Esophagus squamous epithelium (tissue), 5 donors: ENCODE measurements around the gene CPNE1. TPM values are rescaled to one million over a fixed set of nuclear protein-coding genes. Genes with fewer than 3 reads are reported as not detected.
"Not testable (repeated sequence)": the region's sequence is repeated elsewhere in the genome, so short reads cannot be mapped to it uniquely, and the experiment has no call there.

Experiments
- DNase-seq: peaks from one replicate; lab custom pipeline; 2025; lab: John Stamatoyannopoulos, UW
- H3K27ac ChIP-seq, 4 donors: fragments of 200-600 bp; sonication (generic); one replicate each; pipeline ENCODE4 v1.5.1; 2016 to 2019; ENCODE audit warnings: mild to moderate bottlenecking in 1 of 4
- H3K27me3 ChIP-seq, 4 donors: fragments of 200-600 bp; sonication (generic); 1 replicate in 3 of 4; 2 replicates in 1 of 4; pipeline versions ENCODE4 v1.5.1 to v1.6.0; 2017 to 2021; ENCODE audit warnings: antibody characterized with exemption in 1 of 4
- H3K36me3 ChIP-seq, 3 donors: fragments of 200-600 bp; sonication (generic); one replicate each; pipeline ENCODE4 v1.5.1; 2016 to 2019
- H3K4me1 ChIP-seq, 3 donors: fragments of 200-600 bp; sonication (generic); one replicate each; pipeline ENCODE4 v1.5.1; 2017 to 2019
- H3K4me3 ChIP-seq, 4 donors: fragments of 200-600 bp; sonication (generic); 1 replicate in 3 of 4; 2 replicates in 1 of 4; pipeline ENCODE4 v1.5.1; 2016 to 2019; ENCODE audit warnings: mild to moderate bottlenecking in 2 of 4, moderate library complexity in 1 of 4
- H3K9me3 ChIP-seq, 3 donors: fragments of 200-600 bp; sonication (generic); one replicate each; pipeline ENCODE4 v1.5.1; 2016 to 2019
- CTCF ChIP-seq, 6 experiments: fragments of 450-650 bp in 4 of 6; fragments of 200-600 bp in 2 of 6; sonication (generic) in 2 of 6; IDR thresholded peaks; one replicate each; pipeline ENCODE4 v1.5.1; 2016 to 2019; ENCODE audit warnings: antibody characterized with exemption in 6 of 6, mild to moderate bottlenecking in 4 of 6, moderate library complexity in 4 of 6
- POLR2A ChIP-seq, 4 donors: fragments of 450-650 bp; IDR thresholded peaks; one replicate each; pipeline ENCODE4 v1.6.1; 2017; ENCODE audit warnings: antibody characterized with exemption in 4 of 4, mild to moderate bottlenecking in 4 of 4, moderate library complexity in 3 of 4
- WGBS, 2 donors: methylation state at CpG; one replicate each; pipeline ENCODE4 v1.1.5; 2018; 5-methylcytosine and 5-hydroxymethylcytosine counted together
- intact Hi-C: fragments of 100-400 bp; cut with DNase I; formaldehyde crosslinking; loops from one replicate; pipeline ENCODE4 v1.15.0; 2022
- total RNA-seq, 4 donors: library from RNA; depleted of rRNA; stranded (reverse); fragments of >200 nt; gene quantifications; one replicate each; pipeline ENCODE4 v1.1.0, GENCODE V29; 2016
- donor health status: DM: yes; HTN: yes; CAD: no.

Gene CPNE1
- total RNA-seq, 4 donors from 2014 or later: 47.3 to 98.2 (median 75.9) TPM

GRCh38 chr20:35695978-35696377 lies 31.3 kb upstream of the CPNE1 start:
- Histone ChIP-seq H3K36me3 (peaks cover 0 to 64% (median 11%) of the 10 kb centered on the region in 3 donors), H3K9me3 (no peaks in the 10 kb centered on the region), H3K27ac (no peak overlapping the region), H3K4me1 (peaks cover 14 to 32% (median 21%) of the 10 kb centered on the region in 3 donors), H3K4me3 (no peak overlapping the region), H3K27me3 (no peaks in the 10 kb centered on the region)
- DNase-seq: no peak
- TF ChIP-seq POLR2A (IDR thresholded peaks at IDR 0.05) (no peak), CTCF (IDR thresholded peaks at IDR 0.05) (no peak)
- intact Hi-C loops: no loop called here
- 87 to 96% methylated on average over 4 of the region's 4 CpGs for WGBS, 2 donors

GRCh38 chr20:35695245-35695749 lies 30.6 kb upstream of the CPNE1 start:
- DNase-seq: no peak
- 75% methylated on average over 2 of the region's 2 CpGs for WGBS, 2 donors
- Histone ChIP-seq H3K9me3 (no peaks in the 10 kb centered on the region), H3K27me3 (no peaks in the 10 kb centered on the region), H3K36me3 (peaks cover 0 to 71% (median 12%) of the 10 kb centered on the region in 3 donors), H3K27ac (no peak overlapping the region), H3K4me1 (peaks cover 11 to 26% (median 17%) of the 10 kb centered on the region in 3 donors), H3K4me3 (no peak overlapping the region)
- intact Hi-C loops: no loop called here
- no peak for TF ChIP-seq CTCF (IDR thresholded peaks at IDR 0.05)
- TF ChIP-seq POLR2A (IDR thresholded peaks at IDR 0.05): no peak

- DNase-seq: no peak
- Histone ChIP-seq H3K36me3 (peaks cover 5 to 100% (median 21%) of the 10 kb centered on the region in 3 donors), H3K9me3 (no peaks in the 10 kb centered on the region), H3K4me1 (no peaks in the 10 kb centered on the region), H3K27ac (no peak overlapping the region), H3K27me3 (no peaks in the 10 kb centered on the region), H3K4me3 (no peak overlapping the region)
- intact Hi-C loops: no loop called here
- WGBS, 2 donors: 89 to 93% methylated on average over 3 to 4 of the region's 4 CpGs
- no peak for TF ChIP-seq CTCF (IDR thresholded peaks at IDR 0.05)
- no peak for TF ChIP-seq POLR2A (IDR thresholded peaks at IDR 0.05)
Measured at GRCh38 chr20:35690265-35690664, 25.6 kb upstream of the CPNE1 start.

- 85 to 89% methylated on average over 10 to 11 of the region's 11 CpGs for WGBS, 2 donors
Measured at GRCh38 chr20:35686872-35687271, 22.2 kb upstream of the CPNE1 start.

GRCh38 chr20:35685368-35685767 lies 20.7 kb upstream of the CPNE1 start:
- H3K9me3 ChIP-seq, H3K27me3 ChIP-seq, H3K27ac ChIP-seq, H3K4me3 ChIP-seq, DNase-seq, intact Hi-C loops, H3K4me1 ChIP-seq: not testable (repeated sequence)
- WGBS, 2 donors: 87 to 98% methylated on average over 9 of the region's 9 CpGs
- peaks cover 5 to 92% (median 9%) of the 10 kb centered on the region in 3 donors for H3K36me3 ChIP-seq

More at GRCh38 chr20:35686872-35687271, 22.2 kb upstream of the CPNE1 start:
- TF ChIP-seq CTCF (IDR thresholded peaks at IDR 0.05): peak in 1 of 6 experiments; percentile 30
- H3K9me3 ChIP-seq, H3K27me3 ChIP-seq, H3K27ac ChIP-seq, H3K4me3 ChIP-seq, intact Hi-C loops, DNase-seq, H3K4me1 ChIP-seq: not testable (repeated sequence)
- peaks cover 5 to 92% (median 12%) of the 10 kb centered on the region in 3 donors for H3K36me3 ChIP-seq
